ENCODE measurements around the gene CHPT1. TPM values are rescaled to one million over a fixed set of nuclear protein-coding genes. Genes with fewer than 3 reads are reported as not detected.

Gene CHPT1
- total and polyA plus RNA-seq, 2 donors (not counting 3 experiments of a cell fraction or from before 2014, with no cell fraction given), result 12.1 to 19.3 TPM

DNA sequence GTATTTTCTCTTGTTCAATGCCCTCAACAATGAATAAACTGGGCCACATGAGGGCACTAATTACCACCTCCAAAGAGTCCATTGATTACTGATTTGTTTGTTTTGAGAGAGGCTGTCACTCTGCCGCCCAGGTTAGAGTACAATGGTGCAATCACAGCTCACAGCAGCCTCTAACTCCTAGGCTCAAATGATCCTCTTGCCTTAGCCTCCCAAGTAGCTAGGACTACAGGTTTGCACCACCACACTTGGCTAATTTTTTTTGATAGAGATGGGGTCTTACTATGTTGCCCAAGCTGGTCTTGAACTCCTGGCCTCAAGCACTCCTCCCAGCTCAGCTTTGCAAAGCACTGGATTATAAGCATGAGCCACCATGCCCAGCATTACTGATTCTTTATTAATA lies 70.1 kb downstream of the CHPT1 start:
- Histone ChIP-seq H3K79me2 (ENCODE audit: control insufficient read depth, insufficient read depth, low read length) (no peaks in the 10 kb centered on the region), H3K9ac (replicated peaks; ENCODE audit: extremely low read depth, insufficient read depth, low read length) (no peak overlapping the region), H3K4me2 (ENCODE audit: insufficient read depth, low read length) (no peak overlapping the region), H3K27me3 (ENCODE audit: control insufficient read depth in 2 of 2, insufficient read depth in 2 of 2, low read length in 2 of 2) (no peaks in the 10 kb centered on the region), H3K36me3 (ENCODE audit: control insufficient read depth in 2 of 2, extremely low read depth in 1 of 2, insufficient read depth in 2 of 2, low read length in 2 of 2) (no peaks in the 10 kb centered on the region), H3K27ac (ENCODE audit: insufficient read depth, low read depth, low read length) (no peak overlapping the region), H3K9me1 (replicated peaks; ENCODE audit: control insufficient read depth, extremely low read depth, insufficient read depth, low read length) (no peaks in the 10 kb centered on the region), H2AFZ (ENCODE audit: low read depth, low read length) (no peak overlapping the region), H3K4me3 (replicated peaks in 1 of 3; ENCODE audit: insufficient read depth in 1 of 3, low read depth in 1 of 3, low read length in 3 of 3) (no peak overlapping the region), H3K4me1 (ENCODE audit: control insufficient read depth, extremely low read depth, insufficient read depth, low read length) (no peaks in the 10 kb centered on the region), H4K20me1 (replicated peaks; ENCODE audit: control insufficient read depth, extremely low read depth, insufficient read depth, low read length) (no peaks in the 10 kb centered on the region), H3K9me3 (replicated peaks; ENCODE audit: control insufficient read depth, insufficient read depth, low read length) (no peaks in the 10 kb centered on the region)
- no peak for FAIRE-seq
- DNase-seq (ENCODE audit: low read depth, low spot score), result no peak
- ChIA-PET CTCF (interaction anchor here (1.0 to 1.4 kb wide), 2 partner anchors 8 to 353 kb away, joined by 4 to 6 read pairs; no protein-coding TSS in a partner anchor), POLR2A (no interaction called here)
- dilution Hi-C loops (cut with MboI; ENCODE audit: extremely low pct_ligation_motif_present, low sequenced_read_pairs) (no loop called here), intact Hi-C loops (cut with micrococcal nuclease) (no loop called here)
- BruUV-seq (replicated peaks), result no TSS peak
- no peak for TF ChIP-seq JUN (IDR thresholded peaks at IDR 0.05; ENCODE audit: borderline replicate concordance, insufficient read depth, insufficient read length, low read depth)
- TF ChIP-seq GATA2 (IDR thresholded peaks at IDR 0.05; ENCODE audit: insufficient read depth, insufficient read length, low read depth, low read length), result no peak
- TF ChIP-seq POLR2A (IDR thresholded peaks at IDR 0.05; ENCODE audit: low read depth, low read length), result no peak
- TF ChIP-seq EZH2 (IDR thresholded peaks at IDR 0.05; ENCODE audit: borderline replicate concordance, low read depth, low read length, severe bottlenecking), result no peak
- TF ChIP-seq FOS (IDR thresholded peaks at IDR 0.05; ENCODE audit: borderline replicate concordance, insufficient read depth, low read length), result no peak
- TF ChIP-seq, protein P1, sequence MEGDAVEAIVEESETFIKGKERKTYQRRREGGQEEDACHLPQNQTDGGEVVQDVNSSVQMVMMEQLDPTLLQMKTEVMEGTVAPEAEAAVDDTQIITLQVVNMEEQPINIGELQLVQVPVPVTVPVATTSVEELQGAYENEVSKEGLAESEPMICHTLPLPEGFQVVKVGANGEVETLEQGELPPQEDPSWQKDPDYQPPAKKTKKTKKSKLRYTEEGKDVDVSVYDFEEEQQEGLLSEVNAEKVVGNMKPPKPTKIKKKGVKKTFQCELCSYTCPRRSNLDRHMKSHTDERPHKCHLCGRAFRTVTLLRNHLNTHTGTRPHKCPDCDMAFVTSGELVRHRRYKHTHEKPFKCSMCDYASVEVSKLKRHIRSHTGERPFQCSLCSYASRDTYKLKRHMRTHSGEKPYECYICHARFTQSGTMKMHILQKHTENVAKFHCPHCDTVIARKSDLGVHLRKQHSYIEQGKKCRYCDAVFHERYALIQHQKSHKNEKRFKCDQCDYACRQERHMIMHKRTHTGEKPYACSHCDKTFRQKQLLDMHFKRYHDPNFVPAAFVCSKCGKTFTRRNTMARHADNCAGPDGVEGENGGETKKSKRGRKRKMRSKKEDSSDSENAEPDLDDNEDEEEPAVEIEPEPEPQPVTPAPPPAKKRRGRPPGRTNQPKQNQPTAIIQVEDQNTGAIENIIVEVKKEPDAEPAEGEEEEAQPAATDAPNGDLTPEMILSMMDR (IDR thresholded peaks at IDR 0.05; ENCODE audit: extremely low read depth in 1 of 2, insufficient read depth in 1 of 2, low read depth in 1 of 2, low read length in 2 of 2), result no peak
- TF ChIP-seq, protein P2, sequence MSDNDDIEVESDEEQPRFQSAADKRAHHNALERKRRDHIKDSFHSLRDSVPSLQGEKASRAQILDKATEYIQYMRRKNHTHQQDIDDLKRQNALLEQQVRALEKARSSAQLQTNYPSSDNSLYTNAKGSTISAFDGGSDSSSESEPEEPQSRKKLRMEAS (IDR thresholded peaks at IDR 0.05; ENCODE audit: insufficient read depth, insufficient read length), result no peak
- no peak for TF ChIP-seq MYC (IDR thresholded peaks at IDR 0.05; ENCODE audit: low read depth, low read length)
- no peak for TF ChIP-seq POLR2AphosphoS5 (IDR thresholded peaks at IDR 0.05; ENCODE audit: insufficient read depth, low read depth, low read length)

All from endothelial cell of umbilical vein (primary cell).